SK-N-SH (cell line): ENCODE data around the gene NOL4L. TPM values are rescaled to one million over a fixed set of nuclear protein-coding genes. Genes with fewer than 3 reads are reported as not detected.
A peak's percentile ranks its signal among the peaks of the same experiment; 100 is the strongest.

ENCODE experiments used
- CTCF ChIA-PET: fragments of 300-600, 350-600 bp; formaldehyde crosslinking; extraction: SDS; loops from one replicate; lab custom pipeline; 2021; lab: Yijun Ruan, JAX
- POLR2A ChIA-PET: fragments of 350-600 bp; sonication (Branson Sonifier 250); formaldehyde crosslinking; extraction: SDS; loops from one replicate; lab custom pipeline; 2020; ENCODE audit warnings: antibody characterized with exemption, inconsistent platforms; lab: Yijun Ruan, JAX
- DNase-seq: peaks from one replicate; pipeline ENCODE4 v3.0.0; 2012
- H2AFZ ChIP-seq: fragments of 200-600 bp; sonication (generic); 2 replicates; pipeline ENCODE4 v1.8.1; 2016; ENCODE audit warnings: antibody characterized with exemption, mild to moderate bottlenecking, low read depth
- H3F3A ChIP-seq: fragments of 200-600 bp; sonication (generic); replicated peaks from 2 replicates; pipeline ENCODE3; 2016; ENCODE audit warnings: antibody characterized with exemption, mild to moderate bottlenecking; ENCODE audit not compliant: insufficient read depth
- H3K27ac ChIP-seq, 2 experiments: fragments of 200-500 bp in 1 of 2; fragments of 200-600 bp in 1 of 2; sonication (Bioruptor generic) in 1 of 2; sonication (generic), shearing (Covaris generic) in 1 of 2; 2 replicates each; pipeline versions ENCODE4 v1.5.1 to v1.6.1; 2014 to 2016; ENCODE audit warnings: low read depth in 2 of 2, inconsistent platforms in 1 of 2, low read length in 1 of 2, mild to moderate bottlenecking in 1 of 2, mixed read lengths in 1 of 2
- H3K27me3 ChIP-seq: fragments of 200-600 bp; sonication (generic), shearing (Covaris generic); 2 replicates; pipeline ENCODE4 v1.6.1; 2016; ENCODE audit warnings: mixed run types; ENCODE audit not compliant: insufficient read depth
- H3K36me3 ChIP-seq, 2 experiments: fragments of 200-500 bp in 1 of 2; fragments of 200-600 bp in 1 of 2; sonication (Bioruptor generic) in 1 of 2; sonication (generic) in 1 of 2; replicated peaks in 1 of 2; 2 replicates each; pipeline versions ENCODE3 to v1.5.1; 2014 to 2016; ENCODE audit warnings: low read length in 1 of 2, mild to moderate bottlenecking in 1 of 2; ENCODE audit not compliant: insufficient read depth in 2 of 2, control insufficient read depth in 1 of 2
- H3K4me1 ChIP-seq, 2 experiments: fragments of 200-500 bp in 1 of 2; fragments of 200-600 bp in 1 of 2; sonication (Bioruptor generic) in 1 of 2; sonication (generic), shearing (Covaris generic) in 1 of 2; 2 replicates each; pipeline versions ENCODE4 v1.5.1 to v1.6.1; 2014 to 2016; ENCODE audit warnings: low read depth in 1 of 2, low read length in 1 of 2, mixed run types in 1 of 2; ENCODE audit not compliant: insufficient read depth in 2 of 2, control insufficient read depth in 1 of 2
- H3K4me2 ChIP-seq: fragments of 200-600 bp; sonication (generic), shearing (Covaris generic); 2 replicates; pipeline ENCODE4 v1.6.1; 2017; ENCODE audit warnings: mixed run types
- H3K4me3 ChIP-seq, 2 experiments: fragments of 200-500 bp in 1 of 2; fragments of 200-600 bp in 1 of 2; sonication (Bioruptor generic) in 1 of 2; sonication (generic), shearing (Covaris generic) in 1 of 2; 2 replicates each; pipeline versions ENCODE4 v1.5.1 to v1.8.1; 2014 to 2016; ENCODE audit warnings: low read depth in 2 of 2, inconsistent platforms in 1 of 2, low read length in 1 of 2, mild to moderate bottlenecking in 1 of 2, mixed read lengths in 1 of 2, moderate library complexity in 1 of 2
- H3K79me2 ChIP-seq: fragments of 200-600 bp; sonication (generic); 2 replicates; pipeline ENCODE4 v1.8.1; 2017; ENCODE audit warnings: mild to moderate bottlenecking; ENCODE audit not compliant: insufficient read depth
- H3K9ac ChIP-seq: fragments of 200-600 bp; sonication (generic); 2 replicates; pipeline ENCODE4 v1.6.1; 2017; ENCODE audit warnings: mixed run types
- H3K9me2 ChIP-seq: fragments of 200-600 bp; sonication (generic); 2 replicates; pipeline ENCODE4 v1.6.1; 2017; ENCODE audit warnings: mixed run types
- H3K9me3 ChIP-seq: fragments of 200-600 bp; sonication (generic); 2 replicates; pipeline ENCODE4 v1.6.1; 2017; ENCODE audit warnings: mixed run types, mild to moderate bottlenecking, moderate library complexity
- H4K20me1 ChIP-seq: fragments of 200-600 bp; sonication (generic); 2 replicates; pipeline ENCODE4 v1.6.1; 2017; ENCODE audit warnings: mild to moderate bottlenecking, mixed run types; ENCODE audit not compliant: insufficient read depth
- CHD2 ChIP-seq: fragments of 150-350 bp; IDR thresholded peaks from 2 replicates; pipeline ENCODE4 v1.6.1; 2018; ENCODE audit warnings: low read length; ENCODE audit not compliant: partially characterized antibody
- EP300 ChIP-seq, 2 experiments: IDR thresholded peaks; 2 replicates each; pipeline versions ENCODE4 v1.4.0 to v1.6.1; 2012; ENCODE audit warnings: borderline replicate concordance in 1 of 2, low read depth in 1 of 2, low read length in 1 of 2
- GABPA ChIP-seq: IDR thresholded peaks from 2 replicates; pipeline ENCODE4 v1.4.0; 2012; ENCODE audit warnings: low read depth, mild to moderate bottlenecking
- GATA2 ChIP-seq: sonication (generic); formaldehyde crosslinking; IDR thresholded peaks from 2 replicates; pipeline ENCODE4 v1.5.0; 2020; ENCODE audit warnings: mild to moderate bottlenecking, missing genetic modification reagents
- MAX ChIP-seq: IDR thresholded peaks from 2 replicates; pipeline ENCODE4 v1.4.0; 2012; ENCODE audit warnings: low read depth
- MXI1 ChIP-seq: IDR thresholded peaks from 2 replicates; pipeline ENCODE4 v1.6.1; 2012; ENCODE audit warnings: mild to moderate bottlenecking, low read depth, low read length, improper control_type of control experiment
- PBX3 ChIP-seq: IDR thresholded peaks from 2 replicates; pipeline ENCODE4; 2012
- RXRA ChIP-seq: IDR thresholded peaks from 2 replicates; pipeline ENCODE4 v1.4.0; 2012; ENCODE audit warnings: low read depth, mild to moderate bottlenecking, borderline replicate concordance
- TCF12 ChIP-seq: IDR thresholded peaks from 2 replicates; pipeline ENCODE4 v1.4.0; 2012
- WGBS: methylation state at CpG from one replicate; pipeline ENCODE4 v1.1.6; 2017; ENCODE audit warnings: low lambda C conversion rate; 5-methylcytosine and 5-hydroxymethylcytosine counted together
- polyA plus RNA-seq, 3 experiments: library from polyadenylated mRNA; depleted of rRNA; stranded (reverse); fragments of >200 nt; gene quantifications; 2 replicates each; pipeline ENCODE4 v1.2.3, GENCODE V29; 2012

Gene NOL4L
- polyA plus RNA-seq, 1 of the 3 experiments (the other 2 are of a cell fraction) = 14.3 TPM

- 47% methylated on average over 23 of the region's 24 CpGs for WGBS
- no peaks in the 10 kb centered on the region for H3K36me3 ChIP-seq
- H3K27me3 ChIP-seq = no peaks in the 10 kb centered on the region
- H3K4me3 ChIP-seq = no peak overlapping the region
- no peaks in the 10 kb centered on the region for H3K9me3 ChIP-seq
- TF ChIP-seq EP300 (IDR thresholded peaks at IDR 0.05; ENCODE audit: borderline replicate concordance in 1 of 2, low read depth in 1 of 2, low read length in 1 of 2) (no peak), CHD2 (peak; percentile 24), RXRA (no peak), MXI1 (peak; percentile 41), PBX3 (no peak), TCF12 (no peak), MAX (no peak)
- DNase-seq = peak; percentile 79
- no peaks in the 10 kb centered on the region for H3K79me2 ChIP-seq
- H3K27ac ChIP-seq = peak overlapping the region in 1 of 2 experiments; percentile 86; a peak in 2 of 4 replicates
- CTCF ChIA-PET = interaction anchor here (0.9 to 13.1 kb wide), 4 partner anchors 18 to 122 kb away, joined by 3 to 326 read pairs (median 5); no protein-coding TSS in a partner anchor
- no peaks in the 10 kb centered on the region for H3F3A ChIP-seq
- H3K9ac ChIP-seq = no peak overlapping the region
- H4K20me1 ChIP-seq = no peaks in the 10 kb centered on the region
- POLR2A ChIA-PET = interaction anchor here (0.7 to 1.2 kb wide), 3 partner anchors 13 to 100 kb away, joined by 3 to 4 read pairs (median 3); no protein-coding TSS in a partner anchor
- peaks cover 0 to 63% of the 10 kb centered on the region in 2 experiments; a peak in 1 of 4 replicates for H3K4me1 ChIP-seq
- no peak overlapping the region for H3K4me2 ChIP-seq
- H3K9me2 ChIP-seq = no peaks in the 10 kb centered on the region
- H2AFZ ChIP-seq = no peak overlapping the region
Measured at GRCh38 chr20:32527447-32528055, 57.6 kb downstream of the NOL4L start.

GRCh38 chr20:32527052-32527446, 58.1 kb downstream of the NOL4L start:
- H2AFZ ChIP-seq = no peak overlapping the region
- no peaks in the 10 kb centered on the region for H3K36me3 ChIP-seq
- CTCF ChIA-PET = interaction anchor here (1.8 to 13.1 kb wide), 2 partner anchors 49 to 123 kb away, joined by 5 to 326 read pairs; no protein-coding TSS in a partner anchor
- H4K20me1 ChIP-seq = no peaks in the 10 kb centered on the region
- DNase-seq = no peak
- peaks cover 0 to 63% of the 10 kb centered on the region in 2 experiments; a peak in 1 of 4 replicates for H3K4me1 ChIP-seq
- H3K9me2 ChIP-seq = no peaks in the 10 kb centered on the region
- H3K79me2 ChIP-seq = no peaks in the 10 kb centered on the region
- 75% methylated on average over 5 of the region's 5 CpGs for WGBS
- H3K9me3 ChIP-seq = no peaks in the 10 kb centered on the region
- no peak overlapping the region for H3K4me3 ChIP-seq
- peak; percentile 50; the same call in 1 of the 2 replicates for TF ChIP-seq GATA2 (CRISPR knock-in tag)
- TF ChIP-seq TCF12 = no peak
- no peak for TF ChIP-seq GABPA
- no peak for TF ChIP-seq PBX3
- TF ChIP-seq, all 33 proteins: peak for 1
- no peak overlapping the region for H3K9ac ChIP-seq
- no peak overlapping the region for H3K4me2 ChIP-seq
- H3K27me3 ChIP-seq = no peaks in the 10 kb centered on the region
- POLR2A ChIA-PET = interaction anchor here (0.7 to 1.2 kb wide), 3 partner anchors 13 to 100 kb away, joined by 3 to 4 read pairs (median 3); no protein-coding TSS in a partner anchor
- H3F3A ChIP-seq = no peaks in the 10 kb centered on the region
- peak overlapping the region in 1 of 2 experiments; percentile 86; a peak in 2 of 4 replicates for H3K27ac ChIP-seq
